Measurements from ENCODE around the gene BICRAL. TPM values are rescaled to one million over a fixed set of nuclear protein-coding genes. Genes with fewer than 3 reads are reported as not detected.

Gene BICRAL
- total and polyA plus RNA-seq, 2 experiments from 2014 or later = 3.9 to 7.2 TPM

- Histone ChIP-seq H3K4me1 (ENCODE audit: low read depth) (no peaks in the 10 kb centered on the region), H3K36me3 (no peaks in the 10 kb centered on the region), H3K4me3 (no peak overlapping the region), H3K9me3 (ENCODE audit: low read depth) (no peaks in the 10 kb centered on the region), H3K27me3 (no peaks in the 10 kb centered on the region), H3K27ac (no peak overlapping the region)
- TF ChIP-seq, protein P1, sequence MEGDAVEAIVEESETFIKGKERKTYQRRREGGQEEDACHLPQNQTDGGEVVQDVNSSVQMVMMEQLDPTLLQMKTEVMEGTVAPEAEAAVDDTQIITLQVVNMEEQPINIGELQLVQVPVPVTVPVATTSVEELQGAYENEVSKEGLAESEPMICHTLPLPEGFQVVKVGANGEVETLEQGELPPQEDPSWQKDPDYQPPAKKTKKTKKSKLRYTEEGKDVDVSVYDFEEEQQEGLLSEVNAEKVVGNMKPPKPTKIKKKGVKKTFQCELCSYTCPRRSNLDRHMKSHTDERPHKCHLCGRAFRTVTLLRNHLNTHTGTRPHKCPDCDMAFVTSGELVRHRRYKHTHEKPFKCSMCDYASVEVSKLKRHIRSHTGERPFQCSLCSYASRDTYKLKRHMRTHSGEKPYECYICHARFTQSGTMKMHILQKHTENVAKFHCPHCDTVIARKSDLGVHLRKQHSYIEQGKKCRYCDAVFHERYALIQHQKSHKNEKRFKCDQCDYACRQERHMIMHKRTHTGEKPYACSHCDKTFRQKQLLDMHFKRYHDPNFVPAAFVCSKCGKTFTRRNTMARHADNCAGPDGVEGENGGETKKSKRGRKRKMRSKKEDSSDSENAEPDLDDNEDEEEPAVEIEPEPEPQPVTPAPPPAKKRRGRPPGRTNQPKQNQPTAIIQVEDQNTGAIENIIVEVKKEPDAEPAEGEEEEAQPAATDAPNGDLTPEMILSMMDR (IDR thresholded peaks at IDR 0.05; ENCODE audit: low read depth, low read length) = no peak
- DNase-seq (ENCODE audit: low read depth in 1 of 2, low spot score in 1 of 2) = no peak
These were observed 64.7 kb downstream of the BICRAL start for GRCh38 chr6:42846505-42846904.

GRCh38 chr6:42848700-42849099, 66.8 kb downstream of the BICRAL start:
- H3K27me3 ChIP-seq = no peaks in the 10 kb centered on the region
- no peak overlapping the region for H3K27ac ChIP-seq
- no peak for DNase-seq (ENCODE audit: low read depth in 1 of 2, low spot score in 1 of 2)
- H3K36me3 ChIP-seq = no peaks in the 10 kb centered on the region
- H3K4me1 ChIP-seq (ENCODE audit: low read depth) = no peaks in the 10 kb centered on the region
- H3K9me3 ChIP-seq (ENCODE audit: low read depth) = no peaks in the 10 kb centered on the region
- TF ChIP-seq, protein P1 (IDR thresholded peaks at IDR 0.05; ENCODE audit: low read depth, low read length) = no peak
- H3K4me3 ChIP-seq = no peak overlapping the region

DNA sequence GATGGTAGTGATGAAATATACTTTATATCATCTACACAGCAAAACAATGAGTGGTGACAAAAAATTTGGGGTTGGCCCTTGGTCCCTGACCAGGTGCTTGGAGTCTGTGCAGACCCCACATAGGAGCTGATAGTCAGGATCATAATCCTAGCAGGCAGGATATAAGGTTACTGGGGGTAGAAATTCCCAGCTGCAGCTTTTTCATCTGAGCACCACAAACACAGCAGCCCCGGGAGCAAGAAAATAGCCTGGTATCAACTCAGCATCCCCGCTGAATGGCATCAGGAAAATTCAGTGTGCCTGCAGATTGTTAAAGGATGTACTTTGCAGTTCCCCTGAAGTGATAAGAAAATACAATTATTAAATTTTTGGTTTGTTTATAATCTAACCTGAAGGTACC, 69.7 kb downstream of the BICRAL start:
- no peak for DNase-seq (ENCODE audit: low read depth in 1 of 2, low spot score in 1 of 2)
- Histone ChIP-seq H3K27ac (no peak overlapping the region), H3K9me3 (ENCODE audit: low read depth) (no peaks in the 10 kb centered on the region), H3K4me3 (no peak overlapping the region), H3K27me3 (no peaks in the 10 kb centered on the region), H3K4me1 (ENCODE audit: low read depth) (no peaks in the 10 kb centered on the region), H3K36me3 (peaks cover 11% of the 10 kb centered on the region)
- TF ChIP-seq, protein P1 (IDR thresholded peaks at IDR 0.05; ENCODE audit: low read depth, low read length) = no peak

- H3K27me3 ChIP-seq = no peaks in the 10 kb centered on the region
- TF ChIP-seq, protein P1 (IDR thresholded peaks at IDR 0.05; ENCODE audit: low read depth, low read length) = no peak
- no peaks in the 10 kb centered on the region for H3K9me3 ChIP-seq (ENCODE audit: low read depth)
- H3K36me3 ChIP-seq = peaks cover 53% of the 10 kb centered on the region
- no peak for DNase-seq (ENCODE audit: low read depth in 1 of 2, low spot score in 1 of 2)
- H3K4me3 ChIP-seq = no peak overlapping the region
- H3K4me1 ChIP-seq (ENCODE audit: low read depth) = no peaks in the 10 kb centered on the region
- no peak overlapping the region for H3K27ac ChIP-seq
These were observed 78.2 kb downstream of the BICRAL start for GRCh38 chr6:42860036-42860435.

DNA sequence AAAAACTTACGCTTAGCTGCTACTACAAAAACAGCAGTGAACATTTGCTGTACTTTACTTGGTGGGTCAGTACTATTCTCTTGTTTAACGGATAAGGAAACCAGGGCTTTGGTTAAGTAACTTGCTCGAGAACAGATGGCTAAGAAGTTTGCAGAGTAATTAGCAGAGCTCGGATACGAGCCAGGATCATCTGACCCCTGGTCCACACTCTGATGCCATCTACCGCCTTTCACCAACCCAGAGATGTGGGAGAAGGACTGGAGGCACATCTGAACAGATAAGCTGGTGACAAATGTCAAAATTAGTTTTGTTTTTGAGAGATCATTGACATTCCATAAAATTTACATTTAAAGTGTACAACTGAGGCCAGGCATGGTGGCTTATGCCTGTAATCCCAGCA, 78.6 kb downstream of the BICRAL start:
- H3K27ac ChIP-seq = no peak overlapping the region
- no peaks in the 10 kb centered on the region for H3K27me3 ChIP-seq
- H3K4me1 ChIP-seq (ENCODE audit: low read depth) = no peaks in the 10 kb centered on the region
- H3K4me3 ChIP-seq = no peak overlapping the region
- H3K36me3 ChIP-seq = peaks cover 56% of the 10 kb centered on the region
- TF ChIP-seq, protein P1 (IDR thresholded peaks at IDR 0.05; ENCODE audit: low read depth, low read length) = no peak
- no peaks in the 10 kb centered on the region for H3K9me3 ChIP-seq (ENCODE audit: low read depth)
- DNase-seq (ENCODE audit: low read depth in 1 of 2, low spot score in 1 of 2) = no peak

- no peak overlapping the region for H3K4me3 ChIP-seq
- H3K9me3 ChIP-seq (ENCODE audit: low read depth) = no peaks in the 10 kb centered on the region
- no peaks in the 10 kb centered on the region for H3K4me1 ChIP-seq (ENCODE audit: low read depth)
- peak in 1 of 2 donors; percentile 10 for DNase-seq (ENCODE audit: low read depth in 1 of 2, low spot score in 1 of 2)
- H3K27me3 ChIP-seq = no peaks in the 10 kb centered on the region
- peaks cover 47% of the 10 kb centered on the region for H3K36me3 ChIP-seq
- H3K27ac ChIP-seq = no peak overlapping the region
- TF ChIP-seq, protein P1 (IDR thresholded peaks at IDR 0.05; ENCODE audit: low read depth, low read length) = no peak
These were observed 82.8 kb downstream of the BICRAL start for GRCh38 chr6:42864602-42865001.
